A673 (cell line): ENCODE results near the gene KCND2. TPM values are rescaled to one million over a fixed set of nuclear protein-coding genes. Genes with fewer than 3 reads are reported as not detected.

Source experiments
- BruUV-seq: library from RNA; stranded (reverse); fragments of 400-500 nt; replicated peaks from 2 replicates; lab custom pipeline; 2021; lab: Mats Ljungman, UMichigan
- CTCF ChIA-PET: fragments of 300-600 bp; sonication (Branson Sonifier 250); formaldehyde crosslinking; loops from one replicate; lab custom pipeline; 2022; ENCODE audit warnings: antibody characterized with exemption; lab: Charles Lee
- POLR2A ChIA-PET: fragments of 300-600 bp; sonication (Branson Sonifier 250); formaldehyde crosslinking; loops from one replicate; lab custom pipeline; 2022; ENCODE audit warnings: antibody characterized with exemption; ENCODE audit not compliant: low non-redundant PET; lab: Charles Lee
- DNase-seq: peaks from one replicate; pipeline ENCODE4 v3.0.0-alpha.2; 2015; ENCODE audit warnings: low spot score
- H3K27ac ChIP-seq: fragments of 200-600 bp; sonication (generic); 2 replicates; pipeline ENCODE4 v1.5.1; 2016; ENCODE audit warnings: mixed run types, low read depth, mild to moderate bottlenecking, mixed read lengths, antibody characterized with exemption, low read length; ENCODE audit not compliant: poor library complexity, severe bottlenecking
- H3K27me3 ChIP-seq: fragments of 200-600 bp; sonication (generic); replicated peaks from 2 replicates; pipeline ENCODE4 v1.6.1; 2017; ENCODE audit warnings: mixed run types, low read depth, mild to moderate bottlenecking, mixed read lengths, antibody characterized with exemption, low read length; ENCODE audit not compliant: insufficient read depth, poor library complexity
- H3K36me3 ChIP-seq: fragments of 200-600 bp; sonication (generic); 2 replicates; pipeline ENCODE4 v1.6.1; 2016; ENCODE audit warnings: mixed run types, mild to moderate bottlenecking, mixed read lengths, antibody characterized with exemption, low read length; ENCODE audit not compliant: insufficient read depth, poor library complexity, severe bottlenecking
- H3K4me1 ChIP-seq: fragments of 200-600 bp; sonication (generic); 2 replicates; pipeline ENCODE4 v1.6.1; 2017; ENCODE audit warnings: mixed run types, mild to moderate bottlenecking, mixed read lengths, antibody characterized with exemption, low read length; ENCODE audit not compliant: insufficient read depth, poor library complexity, severe bottlenecking
- H3K4me3 ChIP-seq: fragments of 200-600 bp; sonication (generic); 2 replicates; pipeline ENCODE4 v1.5.1; 2016; ENCODE audit warnings: low read depth, mixed run types, mild to moderate bottlenecking, mixed read lengths, low read length; ENCODE audit not compliant: poor library complexity, severe bottlenecking
- H3K9me3 ChIP-seq: fragments of 200-600 bp; sonication (generic); 2 replicates; pipeline ENCODE4 v1.6.1; 2016; ENCODE audit warnings: mixed run types, low read depth, mild to moderate bottlenecking, mixed read lengths, antibody characterized with exemption, low read length; ENCODE audit not compliant: poor library complexity, severe bottlenecking
- EZH2 ChIP-seq: fragments of 200-600 bp; sonication (generic); IDR thresholded peaks from 2 replicates; pipeline ENCODE4 v1.6.1; 2017; ENCODE audit warnings: borderline replicate concordance, low read depth, mild to moderate bottlenecking, mixed read lengths, antibody characterized with exemption, low read length; ENCODE audit not compliant: poor library complexity, severe bottlenecking
- intact Hi-C: fragments of 100-400 bp; cut with micrococcal nuclease; formaldehyde crosslinking; loops from one replicate; pipeline ENCODE4 v1.10.0; 2022; ENCODE audit not compliant: unreplicated experiment
- total RNA-seq: library from RNA; stranded (reverse); gene quantifications from 2 replicates; pipeline ENCODE4 v1.2.3, GENCODE V29; 2021
- TF ChIP-seq, protein P1 (sequence below): fragments of 300-800, 200-600 bp; sonication (generic); conservative IDR thresholded peaks from 2 replicates; pipeline ENCODE4 v1.5.1; 2017; ENCODE audit warnings: low read depth, mild to moderate bottlenecking, antibody characterized with exemption, low read length, moderate library complexity, mixed read lengths

KCND2 gene
- total RNA-seq, 1 experiment from 2014 or later: not detected

DNA sequence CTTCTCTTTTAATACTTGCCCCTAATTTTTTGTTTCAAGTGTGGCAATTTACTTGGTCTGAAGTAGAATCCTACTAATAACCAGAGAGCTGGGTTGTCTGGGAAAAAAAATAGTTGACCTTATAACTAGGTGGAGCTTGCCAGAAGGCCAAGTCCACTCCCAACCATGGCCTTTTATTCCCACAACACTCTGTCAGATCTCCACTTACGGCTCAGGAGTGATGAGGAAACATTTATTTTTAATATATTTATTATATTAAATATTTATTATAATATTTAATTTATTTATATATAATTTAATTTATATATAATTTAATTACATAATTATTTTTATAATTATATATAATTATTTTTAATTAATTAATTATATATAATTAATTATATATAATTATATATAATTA is 526.2 kb downstream of the KCND2 start:
- Histone ChIP-seq H3K27ac (no peak overlapping the region), H3K36me3 (no peaks in the 10 kb centered on the region), H3K4me1 (no peaks in the 10 kb centered on the region), H3K27me3 (no peaks in the 10 kb centered on the region), H3K9me3 (no peaks in the 10 kb centered on the region), H3K4me3 (no peak overlapping the region)
- ChIA-PET POLR2A (no interaction called here), CTCF (no interaction called here)
- no peak for TF ChIP-seq EZH2
- TF ChIP-seq, protein P1, sequence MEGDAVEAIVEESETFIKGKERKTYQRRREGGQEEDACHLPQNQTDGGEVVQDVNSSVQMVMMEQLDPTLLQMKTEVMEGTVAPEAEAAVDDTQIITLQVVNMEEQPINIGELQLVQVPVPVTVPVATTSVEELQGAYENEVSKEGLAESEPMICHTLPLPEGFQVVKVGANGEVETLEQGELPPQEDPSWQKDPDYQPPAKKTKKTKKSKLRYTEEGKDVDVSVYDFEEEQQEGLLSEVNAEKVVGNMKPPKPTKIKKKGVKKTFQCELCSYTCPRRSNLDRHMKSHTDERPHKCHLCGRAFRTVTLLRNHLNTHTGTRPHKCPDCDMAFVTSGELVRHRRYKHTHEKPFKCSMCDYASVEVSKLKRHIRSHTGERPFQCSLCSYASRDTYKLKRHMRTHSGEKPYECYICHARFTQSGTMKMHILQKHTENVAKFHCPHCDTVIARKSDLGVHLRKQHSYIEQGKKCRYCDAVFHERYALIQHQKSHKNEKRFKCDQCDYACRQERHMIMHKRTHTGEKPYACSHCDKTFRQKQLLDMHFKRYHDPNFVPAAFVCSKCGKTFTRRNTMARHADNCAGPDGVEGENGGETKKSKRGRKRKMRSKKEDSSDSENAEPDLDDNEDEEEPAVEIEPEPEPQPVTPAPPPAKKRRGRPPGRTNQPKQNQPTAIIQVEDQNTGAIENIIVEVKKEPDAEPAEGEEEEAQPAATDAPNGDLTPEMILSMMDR: no peak
- intact Hi-C loops: loop anchor here (10.0 kb wide), 1 partner anchor 536 kb away; no protein-coding TSS in a partner anchor
- DNase-seq: no peak
- BruUV-seq: no TSS peak
